Stimulated activated CD8-positive, alpha-beta memory T cell treated with anti-CD3 and anti-CD28 coated beads, Interleukin-12 subunit alpha, Interleukin-12 subunit beta, amount 100 ng/mL, for 24 hours (primary cell): ENCODE measurements around the gene GYPC.

Source experiments
- DNase-seq: peaks from one replicate; pipeline ENCODE4 v3.0.0-alpha.2; 2020; ENCODE audit errors: extremely low read depth

GYPC gene

DNA sequence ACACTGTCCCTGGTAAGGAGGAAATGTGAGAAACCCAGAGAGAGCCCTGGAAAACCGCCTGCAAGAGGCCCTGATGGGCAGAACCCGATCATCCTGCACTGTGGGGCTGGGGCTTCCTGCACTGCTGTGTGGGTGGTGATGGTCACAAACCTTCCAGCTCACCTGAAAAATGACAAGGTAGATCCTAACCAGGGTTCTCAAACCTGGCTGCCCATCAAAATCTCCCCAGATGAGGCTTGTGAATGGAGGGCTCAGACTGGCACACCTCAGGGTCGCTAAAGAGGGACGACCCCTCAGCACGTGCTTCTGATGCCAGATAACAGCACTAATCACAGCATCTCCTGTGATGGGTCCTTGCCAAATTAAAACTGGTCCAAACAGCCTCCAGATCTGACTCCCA is 74.7 kb downstream of the GYPC start:
- DNase-seq = no peak

- DNase-seq = no peak
Observed at GRCh38 chr2:126731353-126731752, 75.4 kb downstream of the GYPC start.

- DNase-seq = no peak
Observed at GRCh38 chr2:126732682-126733245, 76.8 kb downstream of the GYPC start.

GRCh38 chr2:126733795-126734194 is 77.8 kb downstream of the GYPC start:
- no peak for DNase-seq

GRCh38 chr2:126736133-126736874 is 80.3 kb downstream of the GYPC start:
- no peak for DNase-seq

GRCh38 chr2:126739141-126739540 is 83.2 kb downstream of the GYPC start:
- DNase-seq = no peak

GRCh38 chr2:126744640-126745039 is 88.7 kb downstream of the GYPC start:
- no peak for DNase-seq
